Type B pancreatic cell (in vitro differentiated cells): ENCODE results near the gene KRTAP9-1. TPM values are rescaled to one million over a fixed set of nuclear protein-coding genes. Genes with fewer than 3 reads are reported as not detected.
"Not testable (repeated sequence)": the region's sequence is repeated elsewhere in the genome, so short reads cannot be mapped to it uniquely, and the experiment has no call there.

ENCODE experiments used
- DNase-seq: peaks from one replicate; pipeline ENCODE4 v3.0.0; 2021; ENCODE audit warnings: mixed read lengths; ENCODE audit not compliant: unreplicated experiment; ENCODE audit errors: extremely low spot score
- H3K27ac Mint-ChIP-seq: 2 replicates; pipeline ENCODE4 v1.8.0; 2021; ENCODE audit warnings: mild to moderate bottlenecking, mixed read lengths
- H3K27me3 Mint-ChIP-seq: 2 replicates; pipeline ENCODE4 v1.8.0; 2021; ENCODE audit warnings: mixed read lengths
- H3K36me3 Mint-ChIP-seq: 2 replicates; pipeline ENCODE4 v1.8.0; 2021; ENCODE audit warnings: mixed read lengths
- H3K4me1 Mint-ChIP-seq: one replicate; pipeline ENCODE4 v1.8.0; 2021; ENCODE audit warnings: mixed read lengths; ENCODE audit not compliant: unreplicated experiment
- H3K4me3 Mint-ChIP-seq: 2 replicates; pipeline ENCODE4 v1.8.0; 2021; ENCODE audit warnings: mild to moderate bottlenecking, mixed read lengths
- H3K9me3 Mint-ChIP-seq: 2 replicates; pipeline ENCODE4 v1.8.0; 2021; ENCODE audit warnings: mixed read lengths
- CTCF ChIP-seq: fragments of 200-600 bp; sonication (generic); conservative IDR thresholded peaks from 2 replicates; pipeline ENCODE4 v1.5.0; 2021; ENCODE audit warnings: antibody characterized with exemption, mild to moderate bottlenecking
- long read RNA-seq: library from polyadenylated mRNA; unstranded; transcript quantifications from one replicate; pipeline ENCODE4 v2.0.0, GENCODE V29; 2020
- total RNA-seq: library from RNA; stranded (reverse); gene quantifications from 2 replicates; pipeline ENCODE4 v1.2.1, GENCODE V29; 2021; ENCODE audit warnings: low replicate concordance

KRTAP9-1 gene, protein sequence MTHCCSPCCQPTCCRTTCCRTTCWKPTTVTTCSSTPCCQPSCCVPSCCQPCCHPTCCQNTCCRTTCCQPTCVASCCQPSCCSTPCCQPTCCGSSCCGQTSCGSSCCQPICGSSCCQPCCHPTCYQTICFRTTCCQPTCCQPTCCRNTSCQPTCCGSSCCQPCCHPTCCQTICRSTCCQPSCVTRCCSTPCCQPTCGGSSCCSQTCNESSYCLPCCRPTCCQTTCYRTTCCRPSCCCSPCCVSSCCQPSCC
- total RNA-seq, result not detected in 2 replicates
- long read RNA-seq, result 0 reads

DNA sequence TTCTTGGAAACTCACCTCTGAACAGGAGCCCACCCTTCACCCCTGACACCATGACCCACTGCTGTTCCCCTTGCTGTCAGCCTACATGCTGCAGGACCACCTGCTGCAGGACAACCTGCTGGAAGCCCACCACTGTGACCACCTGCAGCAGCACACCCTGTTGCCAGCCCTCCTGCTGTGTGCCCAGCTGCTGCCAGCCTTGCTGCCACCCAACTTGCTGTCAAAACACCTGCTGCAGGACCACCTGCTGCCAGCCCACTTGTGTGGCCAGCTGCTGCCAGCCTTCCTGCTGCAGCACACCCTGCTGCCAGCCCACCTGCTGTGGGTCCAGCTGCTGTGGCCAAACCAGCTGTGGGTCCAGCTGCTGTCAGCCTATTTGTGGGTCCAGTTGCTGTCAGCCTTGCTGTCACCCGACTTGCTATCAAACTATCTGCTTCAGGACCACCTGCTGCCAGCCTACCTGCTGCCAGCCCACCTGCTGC, at the start of gene KRTAP9-1:
TSS of gene KRTAP9-1 (plus strand) at position 51 of the 482 bp plus-strand sequence. CDS start at position 51, 0 bp downstream.
- H3K9me3 Mint-ChIP-seq, H3K27ac Mint-ChIP-seq, H3K4me3 Mint-ChIP-seq, H3K4me1 Mint-ChIP-seq, DNase-seq, H3K36me3 Mint-ChIP-seq, H3K27me3 Mint-ChIP-seq: not testable (repeated sequence)

DNA sequence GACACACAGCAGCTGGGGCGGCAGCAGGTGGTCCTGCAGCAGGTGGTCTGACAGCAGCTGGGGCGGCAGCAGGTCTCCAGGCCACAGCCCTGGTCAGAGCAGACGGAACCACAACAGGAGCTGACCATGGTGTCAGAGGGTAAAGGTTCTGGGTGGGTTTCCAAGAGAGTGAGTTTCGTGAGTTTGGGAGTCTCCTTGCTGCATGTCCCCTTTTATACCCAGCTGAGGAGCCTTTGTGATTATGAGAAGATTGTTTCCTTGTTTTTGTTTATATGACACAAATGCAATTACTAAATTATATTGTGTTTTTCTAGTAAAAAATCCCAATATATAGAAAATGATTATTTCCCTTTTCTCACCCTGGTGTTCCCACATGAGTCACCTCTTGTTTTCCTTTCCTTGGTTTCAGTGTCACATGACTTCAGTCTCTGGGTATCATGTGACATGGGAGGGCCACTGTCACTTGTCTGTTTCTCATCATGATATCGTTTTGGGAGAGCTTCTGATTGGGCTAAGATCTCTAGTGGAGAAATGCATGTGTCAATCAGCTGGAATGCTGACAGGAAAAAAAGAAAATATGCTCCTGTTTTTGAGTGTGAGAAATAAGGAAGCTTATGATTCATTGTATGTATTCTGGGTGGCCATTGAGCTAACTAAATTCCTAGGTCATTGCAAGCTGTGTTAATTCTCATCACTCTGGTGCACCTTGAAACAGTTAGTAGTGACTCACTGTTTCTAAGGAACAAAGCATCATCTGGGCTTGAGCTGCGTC, 49.1 kb upstream of the KRTAP9-1 start, which contains the start of gene KRTAP4-6:
TSS of gene KRTAP4-6 (minus strand) at position 185 of the 772 bp plus-strand sequence. CDS start at position 128, 57 bp downstream.
- TF ChIP-seq CTCF, result no peak
- Mint-ChIP-seq H3K27ac (no peak within 1 kb of the TSS), H3K36me3 (peaks cover 12% of the 10 kb centered on the region), H3K4me1 (no peaks in the 10 kb centered on the region), H3K9me3 (peaks cover 26% of the 10 kb centered on the region), H3K27me3 (no peaks in the 10 kb centered on the region), H3K4me3 (no peak within 1 kb of the TSS)
- no peak for DNase-seq

DNA sequence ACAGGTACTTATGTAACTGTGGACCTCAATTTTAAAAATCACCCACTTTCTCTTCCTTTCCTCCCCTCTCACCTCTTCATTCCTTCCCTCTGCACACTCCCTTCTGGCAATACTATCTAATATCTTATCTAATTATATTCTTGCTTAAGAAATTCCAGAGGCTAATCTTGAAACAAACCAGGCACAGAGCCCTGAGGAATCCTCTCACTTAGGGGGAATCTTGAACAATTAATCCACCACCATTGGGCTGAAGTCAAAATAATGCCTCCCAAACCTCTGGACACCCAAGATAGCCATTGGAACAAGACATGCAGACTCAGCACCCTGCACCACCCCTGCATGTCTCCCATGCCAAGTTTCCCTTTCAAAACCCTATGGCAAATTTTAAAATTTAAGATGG, 48.3 kb upstream of the KRTAP9-1 start:
- Mint-ChIP-seq H3K36me3 (peaks cover 12% of the 10 kb centered on the region), H3K27ac (no peak overlapping the region), H3K9me3 (peaks cover 26% of the 10 kb centered on the region), H3K27me3 (no peaks in the 10 kb centered on the region), H3K4me1 (no peaks in the 10 kb centered on the region), H3K4me3 (no peak overlapping the region)
- DNase-seq, result no peak
- TF ChIP-seq CTCF, result no peak

- H3K9me3 Mint-ChIP-seq, result peaks cover 22% of the 10 kb centered on the region
- peaks cover 4% of the 10 kb centered on the region for H3K27me3 Mint-ChIP-seq
- H3K4me3 Mint-ChIP-seq, result no peak overlapping the region
- TF ChIP-seq CTCF, result no peak
- no peak overlapping the region for H3K27ac Mint-ChIP-seq
- no peaks in the 10 kb centered on the region for H3K4me1 Mint-ChIP-seq
- peaks cover 8% of the 10 kb centered on the region for H3K36me3 Mint-ChIP-seq
- DNase-seq, result no peak
These were observed 44.8 kb upstream of the KRTAP9-1 start for GRCh38 chr17:41144846-41145245.

- Mint-ChIP-seq H3K4me1 (no peaks in the 10 kb centered on the region), H3K9me3 (peaks cover 22% of the 10 kb centered on the region), H3K4me3 (no peak overlapping the region), H3K27ac (no peak overlapping the region), H3K36me3 (peaks cover 8% of the 10 kb centered on the region), H3K27me3 (peaks cover 4% of the 10 kb centered on the region)
- DNase-seq, result no peak
- no peak for TF ChIP-seq CTCF
These were observed 44.4 kb upstream of the KRTAP9-1 start for GRCh38 chr17:41145261-41145660.
